T-helper 2 cell treated with Interferon-gamma antibody and Interleukin-4, amounts not matched to agents 5 μg/mL and 100 μg/mL, for 36 hours (primary cell): ENCODE measurements around the gene PLD4.

Experiments used
- DNase-seq: peaks from one replicate; pipeline ENCODE4 v3.0.0; 2021; ENCODE audit warnings: low spot score
- H3K27ac Mint-ChIP-seq: one replicate; pipeline ENCODE4 v1.8.0; 2021; ENCODE audit warnings: mild to moderate bottlenecking, mixed read lengths
- H3K27me3 Mint-ChIP-seq: one replicate; pipeline ENCODE4 v1.8.0; 2021; ENCODE audit warnings: low read depth, mixed read lengths
- H3K36me3 Mint-ChIP-seq: one replicate; pipeline ENCODE4 v1.8.0; 2021; ENCODE audit warnings: low read depth, mixed read lengths
- H3K4me1 Mint-ChIP-seq: one replicate; pipeline ENCODE4 v1.8.0; 2021; ENCODE audit warnings: low read depth, mixed read lengths
- H3K4me3 Mint-ChIP-seq: one replicate; pipeline ENCODE4 v1.8.0; 2022; ENCODE audit warnings: mild to moderate bottlenecking, moderate library complexity, mixed read lengths
- H3K9me3 Mint-ChIP-seq: one replicate; pipeline ENCODE4 v1.8.0; 2021; ENCODE audit warnings: mixed read lengths

PLD4 gene

GRCh38 chr14:104924421-104925213, at the start of gene PLD4:
Gene PLD4 (plus strand): TSS chr14:104924879. CDS start chr14:104927141, 2,262 bp downstream.
- Mint-ChIP-seq H3K4me3 (no peak within 1 kb of the TSS), H3K27ac (no peak within 1 kb of the TSS), H3K36me3 (no peaks in the 10 kb centered on the region), H3K4me1 (peaks cover 2% of the 10 kb centered on the region), H3K27me3 (peaks cover 5% of the 10 kb centered on the region), H3K9me3 (peaks cover 3% of the 10 kb centered on the region)
- DNase-seq: no peak

- no peaks in the 10 kb centered on the region for H3K36me3 Mint-ChIP-seq
- H3K4me1 Mint-ChIP-seq: no peaks in the 10 kb centered on the region
- no peak overlapping the region for H3K4me3 Mint-ChIP-seq
Observed at GRCh38 chr14:104875412-104875751, 49.3 kb upstream of the PLD4 start.

DNA sequence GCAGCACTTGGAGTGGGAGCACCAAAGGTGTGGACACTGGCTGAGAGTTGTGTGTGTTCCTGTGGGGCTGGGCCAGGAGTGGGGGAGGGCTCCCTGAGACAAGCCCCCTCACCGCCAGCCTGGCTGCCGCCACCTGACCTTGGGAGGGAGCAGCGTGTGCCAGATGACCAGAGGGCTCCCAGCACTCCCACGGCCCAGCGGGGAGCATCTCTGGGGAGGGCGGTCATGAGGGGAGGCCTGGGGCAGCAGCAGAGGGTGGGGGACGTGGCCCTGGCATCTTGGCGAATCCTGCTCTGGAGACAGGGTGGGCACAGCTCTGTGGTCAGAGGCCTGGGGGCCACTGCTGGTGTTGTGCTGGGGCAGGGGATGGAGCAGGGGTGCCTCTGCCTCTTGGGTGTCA, 48.9 kb upstream of the PLD4 start:
- no peaks in the 10 kb centered on the region for H3K4me1 Mint-ChIP-seq
- no peaks in the 10 kb centered on the region for H3K9me3 Mint-ChIP-seq
- H3K4me3 Mint-ChIP-seq: no peak overlapping the region
- no peak for DNase-seq
- no peaks in the 10 kb centered on the region for H3K27me3 Mint-ChIP-seq
- no peaks in the 10 kb centered on the region for H3K36me3 Mint-ChIP-seq
- H3K27ac Mint-ChIP-seq: no peak overlapping the region

More at GRCh38 chr14:104875412-104875751, 49.3 kb upstream of the PLD4 start:
- no peak overlapping the region for H3K27ac Mint-ChIP-seq
- no peak for DNase-seq
- no peaks in the 10 kb centered on the region for H3K9me3 Mint-ChIP-seq
- H3K27me3 Mint-ChIP-seq: no peaks in the 10 kb centered on the region

GRCh38 chr14:104876251-104876699, 48.4 kb upstream of the PLD4 start:
- H3K9me3 Mint-ChIP-seq: no peaks in the 10 kb centered on the region
- no peak overlapping the region for H3K27ac Mint-ChIP-seq
- no peaks in the 10 kb centered on the region for H3K36me3 Mint-ChIP-seq
- H3K27me3 Mint-ChIP-seq: no peaks in the 10 kb centered on the region
- DNase-seq: no peak
- no peaks in the 10 kb centered on the region for H3K4me1 Mint-ChIP-seq
- no peak overlapping the region for H3K4me3 Mint-ChIP-seq

DNA sequence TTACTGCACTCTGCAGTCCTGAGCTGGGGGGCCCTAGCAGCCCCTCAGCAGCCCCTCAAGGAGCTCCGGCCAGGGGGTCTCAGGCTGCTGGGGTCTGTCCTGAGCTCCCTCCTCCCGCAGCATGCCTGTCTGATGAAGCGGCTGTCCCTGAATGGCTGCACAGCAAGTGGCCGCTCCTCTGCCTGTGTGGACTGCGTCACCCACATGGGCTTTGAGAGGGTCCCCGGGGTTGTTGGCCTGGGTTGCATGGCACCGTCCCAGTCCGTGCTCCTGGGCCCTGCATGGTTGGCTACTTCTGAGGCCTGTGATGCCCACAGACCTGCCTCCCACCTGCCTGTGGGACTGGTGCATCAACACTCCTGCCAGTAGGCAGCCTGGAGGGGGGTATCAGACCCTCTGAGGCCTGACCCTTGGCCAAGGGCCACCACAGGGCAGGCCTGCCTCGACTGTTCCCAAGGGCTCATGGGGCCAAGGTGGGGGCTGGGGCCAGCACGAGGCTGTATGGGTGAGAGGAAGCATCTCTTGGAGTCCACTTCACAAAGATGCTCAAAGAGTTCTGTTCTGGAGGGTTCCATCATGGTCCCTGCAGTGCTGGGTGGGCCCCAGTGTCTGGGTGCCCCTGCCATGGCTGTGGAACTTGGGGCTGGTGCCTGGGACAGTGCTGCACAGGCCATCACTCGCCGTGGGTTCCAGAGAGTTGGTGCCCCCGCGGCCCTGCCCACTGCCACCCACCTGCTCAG, 47.4 kb upstream of the PLD4 start:
- H3K36me3 Mint-ChIP-seq: no peaks in the 10 kb centered on the region
- H3K27me3 Mint-ChIP-seq: no peaks in the 10 kb centered on the region
- DNase-seq: no peak
- H3K4me1 Mint-ChIP-seq: no peaks in the 10 kb centered on the region
- no peaks in the 10 kb centered on the region for H3K9me3 Mint-ChIP-seq
- H3K4me3 Mint-ChIP-seq: no peak overlapping the region
- no peak overlapping the region for H3K27ac Mint-ChIP-seq

DNA sequence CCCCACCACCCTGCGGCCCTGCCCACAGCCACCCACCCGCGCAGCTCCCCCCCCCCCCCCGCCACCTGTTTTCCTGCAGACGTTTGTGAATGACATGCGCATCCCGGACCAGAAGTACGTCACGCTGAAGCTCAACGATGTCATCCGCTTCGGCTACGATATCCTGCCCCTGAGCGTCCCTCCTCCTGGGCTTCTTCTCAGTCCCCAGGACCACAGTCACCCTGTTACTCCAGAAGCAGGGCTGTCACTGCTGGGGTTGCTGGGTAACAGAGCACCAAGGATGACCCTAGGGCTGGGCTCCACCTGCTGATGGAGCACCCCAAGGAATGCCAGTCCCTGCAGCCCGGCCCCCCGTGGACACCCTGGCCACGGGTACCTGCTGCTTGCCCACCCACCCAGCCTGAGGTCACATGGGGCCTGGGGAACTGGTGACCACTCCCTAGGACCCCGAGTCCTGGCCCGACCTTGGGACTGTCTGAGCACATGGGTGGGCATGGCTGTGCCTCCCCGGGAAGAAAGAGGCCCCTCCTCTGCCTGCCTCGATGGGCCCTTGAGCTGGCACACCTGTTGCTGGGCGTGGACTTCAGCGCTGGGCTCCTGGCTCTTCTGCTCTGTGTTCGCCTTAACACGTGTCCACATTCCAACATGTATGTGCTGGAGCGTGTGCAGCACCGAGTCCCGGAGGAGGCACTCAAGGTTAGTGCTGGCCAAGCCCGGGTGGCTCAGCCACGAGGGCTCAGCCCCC, 46.7 kb upstream of the PLD4 start:
- no peak overlapping the region for H3K4me3 Mint-ChIP-seq
- no peaks in the 10 kb centered on the region for H3K36me3 Mint-ChIP-seq

GRCh38 chr14:104878582-104878981, 46.1 kb upstream of the PLD4 start:
- Mint-ChIP-seq H3K4me1 (no peaks in the 10 kb centered on the region), H3K27ac (no peak overlapping the region), H3K36me3 (no peaks in the 10 kb centered on the region), H3K27me3 (no peaks in the 10 kb centered on the region), H3K4me3 (no peak overlapping the region), H3K9me3 (no peaks in the 10 kb centered on the region)
- DNase-seq: no peak

More for the DNA sequence above, 46.7 kb upstream of the PLD4 start:
- Mint-ChIP-seq H3K4me1 (no peaks in the 10 kb centered on the region), H3K27me3 (no peaks in the 10 kb centered on the region), H3K9me3 (no peaks in the 10 kb centered on the region), H3K27ac (no peak overlapping the region)
- DNase-seq: no peak

GRCh38 chr14:104879201-104879982, 45.3 kb upstream of the PLD4 start:
- H3K4me3 Mint-ChIP-seq: no peak overlapping the region
- H3K36me3 Mint-ChIP-seq: no peaks in the 10 kb centered on the region
- no peaks in the 10 kb centered on the region for H3K27me3 Mint-ChIP-seq
- H3K4me1 Mint-ChIP-seq: no peaks in the 10 kb centered on the region
- no peak for DNase-seq
- no peak overlapping the region for H3K27ac Mint-ChIP-seq
- no peaks in the 10 kb centered on the region for H3K9me3 Mint-ChIP-seq

GRCh38 chr14:104879983-104880565, 44.6 kb upstream of the PLD4 start:
- Mint-ChIP-seq H3K36me3 (no peaks in the 10 kb centered on the region), H3K4me3 (no peak overlapping the region), H3K9me3 (no peaks in the 10 kb centered on the region), H3K27me3 (no peaks in the 10 kb centered on the region), H3K4me1 (no peaks in the 10 kb centered on the region), H3K27ac (no peak overlapping the region)
- DNase-seq: no peak

GRCh38 chr14:104880584-104881210, 44.0 kb upstream of the PLD4 start:
- no peak overlapping the region for H3K4me3 Mint-ChIP-seq
- H3K36me3 Mint-ChIP-seq: no peaks in the 10 kb centered on the region
- no peak overlapping the region for H3K27ac Mint-ChIP-seq
- H3K4me1 Mint-ChIP-seq: no peaks in the 10 kb centered on the region
- no peak for DNase-seq
- no peaks in the 10 kb centered on the region for H3K27me3 Mint-ChIP-seq
- H3K9me3 Mint-ChIP-seq: no peaks in the 10 kb centered on the region

DNA sequence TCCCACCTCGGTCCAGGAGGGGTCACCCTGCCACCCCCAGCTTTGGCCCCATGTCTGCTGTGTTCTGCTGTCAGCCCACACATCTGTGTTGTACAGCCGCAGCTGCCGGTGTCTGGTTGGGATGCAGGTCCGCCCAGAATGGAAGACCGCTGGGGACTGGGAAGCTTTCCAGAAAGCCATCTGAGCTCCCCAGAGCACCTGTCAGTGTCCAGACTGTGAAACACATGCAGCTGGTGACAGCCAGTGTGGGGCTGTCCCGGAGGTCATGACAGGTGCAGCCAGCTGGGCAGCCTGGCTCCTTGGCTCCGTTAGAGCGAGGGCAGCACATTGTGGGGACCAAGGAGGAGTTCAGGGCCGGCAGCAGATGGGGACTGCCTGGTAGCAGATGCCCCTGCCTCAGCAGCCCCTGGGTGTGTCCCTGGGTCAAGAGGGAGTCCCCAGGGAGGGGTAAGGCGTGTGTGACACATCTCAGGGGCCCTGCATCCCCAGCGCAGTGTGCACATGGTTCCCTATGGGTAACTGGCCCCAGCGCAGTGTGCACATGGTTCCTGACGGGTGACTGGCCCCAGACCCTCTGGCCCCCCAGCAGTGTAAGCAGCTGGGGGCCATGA, 43.2 kb upstream of the PLD4 start:
- H3K9me3 Mint-ChIP-seq: no peaks in the 10 kb centered on the region
- H3K36me3 Mint-ChIP-seq: no peaks in the 10 kb centered on the region
- DNase-seq: no peak
- H3K27ac Mint-ChIP-seq: no peak overlapping the region
- H3K4me1 Mint-ChIP-seq: no peaks in the 10 kb centered on the region
- no peaks in the 10 kb centered on the region for H3K27me3 Mint-ChIP-seq
- H3K4me3 Mint-ChIP-seq: no peak overlapping the region

- no peaks in the 10 kb centered on the region for H3K27me3 Mint-ChIP-seq
- H3K4me1 Mint-ChIP-seq: no peaks in the 10 kb centered on the region
- H3K9me3 Mint-ChIP-seq: no peaks in the 10 kb centered on the region
- H3K4me3 Mint-ChIP-seq: no peak overlapping the region
- H3K27ac Mint-ChIP-seq: no peak overlapping the region
- no peaks in the 10 kb centered on the region for H3K36me3 Mint-ChIP-seq
- DNase-seq: no peak
Observed at GRCh38 chr14:104882325-104882973, 42.2 kb upstream of the PLD4 start.
